Prostate gland (tissue), 2 donors: ENCODE data around the gene DNAJC2. TPM values are rescaled to one million over a fixed set of nuclear protein-coding genes. Genes with fewer than 3 reads are reported as not detected.

Experiments
- DNase-seq: peaks from one replicate; pipeline ENCODE4 v3.0.0-alpha.2; 2019; ENCODE audit warnings: low spot score
- H3K27ac ChIP-seq, 2 donors: fragments of 200-600 bp; sonication (generic); 2 replicates each; pipeline ENCODE4 v1.5.1; 2017 to 2019
- H3K27me3 ChIP-seq: fragments of 200-600 bp; sonication (generic); replicated peaks from 2 replicates; pipeline ENCODE4 v1.5.1; 2019; ENCODE audit not compliant: insufficient read depth
- H3K36me3 ChIP-seq, 2 donors: fragments of 200-600 bp; sonication (generic); 1 replicate in 1 of 2; 2 replicates in 1 of 2; pipeline versions ENCODE4 v1.5.1 to v1.8.1; 2017 to 2019
- H3K4me1 ChIP-seq: fragments of 200-600 bp; sonication (generic); replicated peaks from 2 replicates; pipeline ENCODE4 v1.5.1; 2019
- H3K4me3 ChIP-seq, 2 donors: fragments of 200-600 bp; sonication (generic); 2 replicates each; pipeline ENCODE4 v1.5.1; 2017 to 2019
- H3K9me3 ChIP-seq: fragments of 200-600 bp; sonication (generic); 2 replicates; pipeline ENCODE4 v1.5.1; 2017
- POLR2A ChIP-seq: fragments of 450-650 bp; IDR thresholded peaks from one replicate; pipeline ENCODE4 v1.6.1; 2016; ENCODE audit warnings: antibody characterized with exemption, mild to moderate bottlenecking
- POLR2AphosphoS5 ChIP-seq: sonication (generic); formaldehyde crosslinking; IDR thresholded peaks from one replicate; pipeline ENCODE4 v1.6.1; 2017; ENCODE audit warnings: antibody characterized with exemption
- WGBS: methylation state at CpG from one replicate; pipeline ENCODE4 v1.1.5; 2018; 5-methylcytosine and 5-hydroxymethylcytosine counted together
- intact Hi-C: fragments of 100-400 bp; cut with DNase I; formaldehyde crosslinking; loops from one replicate; pipeline ENCODE4 v1.14.2; 2022
- total RNA-seq, 2 donors: library from RNA; depleted of rRNA; stranded (reverse); fragments of >200 nt; gene quantifications; one replicate each; pipeline ENCODE4 v1.1.0, GENCODE V29; 2016
- TF ChIP-seq, protein P1 (sequence below), 4 experiments: fragments of 200-600 bp in 2 of 4; fragments of 450-650 bp in 2 of 4; sonication (generic) in 2 of 4; IDR thresholded peaks; 1 replicate in 3 of 4; 2 replicates in 1 of 4; pipeline ENCODE4 v1.5.1; 2016 to 2019; ENCODE audit warnings: antibody characterized with exemption in 4 of 4, mild to moderate bottlenecking in 2 of 4, moderate library complexity in 2 of 4

The DNAJC2 gene
- total RNA-seq, 2 donors from 2014 or later: 12.3 to 17.5 TPM

GRCh38 chr7:103388469-103389140, 44.0 kb upstream of the DNAJC2 start:
- no peak overlapping the region for H3K27ac ChIP-seq
- no peaks in the 10 kb centered on the region for H3K36me3 ChIP-seq
- no peak overlapping the region for H3K4me3 ChIP-seq
- 55% methylated on average over 4 of the region's 4 CpGs for WGBS
- no peak for DNase-seq
- no peaks in the 10 kb centered on the region for H3K4me1 ChIP-seq
- intact Hi-C loops: no loop called here
- H3K9me3 ChIP-seq: no peaks in the 10 kb centered on the region
- H3K27me3 ChIP-seq: no peaks in the 10 kb centered on the region
- TF ChIP-seq POLR2AphosphoS5 (no peak), POLR2A (no peak)
- TF ChIP-seq, protein P1, sequence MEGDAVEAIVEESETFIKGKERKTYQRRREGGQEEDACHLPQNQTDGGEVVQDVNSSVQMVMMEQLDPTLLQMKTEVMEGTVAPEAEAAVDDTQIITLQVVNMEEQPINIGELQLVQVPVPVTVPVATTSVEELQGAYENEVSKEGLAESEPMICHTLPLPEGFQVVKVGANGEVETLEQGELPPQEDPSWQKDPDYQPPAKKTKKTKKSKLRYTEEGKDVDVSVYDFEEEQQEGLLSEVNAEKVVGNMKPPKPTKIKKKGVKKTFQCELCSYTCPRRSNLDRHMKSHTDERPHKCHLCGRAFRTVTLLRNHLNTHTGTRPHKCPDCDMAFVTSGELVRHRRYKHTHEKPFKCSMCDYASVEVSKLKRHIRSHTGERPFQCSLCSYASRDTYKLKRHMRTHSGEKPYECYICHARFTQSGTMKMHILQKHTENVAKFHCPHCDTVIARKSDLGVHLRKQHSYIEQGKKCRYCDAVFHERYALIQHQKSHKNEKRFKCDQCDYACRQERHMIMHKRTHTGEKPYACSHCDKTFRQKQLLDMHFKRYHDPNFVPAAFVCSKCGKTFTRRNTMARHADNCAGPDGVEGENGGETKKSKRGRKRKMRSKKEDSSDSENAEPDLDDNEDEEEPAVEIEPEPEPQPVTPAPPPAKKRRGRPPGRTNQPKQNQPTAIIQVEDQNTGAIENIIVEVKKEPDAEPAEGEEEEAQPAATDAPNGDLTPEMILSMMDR (IDR thresholded peaks at IDR 0.05): no peak

- intact Hi-C loops: no loop called here
- no peaks in the 10 kb centered on the region for H3K9me3 ChIP-seq
- H3K36me3 ChIP-seq: no peaks in the 10 kb centered on the region
- H3K27me3 ChIP-seq: no peaks in the 10 kb centered on the region
- no peak overlapping the region for H3K4me3 ChIP-seq
- WGBS: 74% methylated on average over 1 of the region's 1 CpG
- H3K27ac ChIP-seq: no peak overlapping the region
- H3K4me1 ChIP-seq: no peaks in the 10 kb centered on the region
- no peak for DNase-seq
- TF ChIP-seq, protein P1 (IDR thresholded peaks at IDR 0.05): no peak
- TF ChIP-seq POLR2A (no peak), POLR2AphosphoS5 (no peak)
These were observed 42.7 kb upstream of the DNAJC2 start for GRCh38 chr7:103387242-103387641.

DNA sequence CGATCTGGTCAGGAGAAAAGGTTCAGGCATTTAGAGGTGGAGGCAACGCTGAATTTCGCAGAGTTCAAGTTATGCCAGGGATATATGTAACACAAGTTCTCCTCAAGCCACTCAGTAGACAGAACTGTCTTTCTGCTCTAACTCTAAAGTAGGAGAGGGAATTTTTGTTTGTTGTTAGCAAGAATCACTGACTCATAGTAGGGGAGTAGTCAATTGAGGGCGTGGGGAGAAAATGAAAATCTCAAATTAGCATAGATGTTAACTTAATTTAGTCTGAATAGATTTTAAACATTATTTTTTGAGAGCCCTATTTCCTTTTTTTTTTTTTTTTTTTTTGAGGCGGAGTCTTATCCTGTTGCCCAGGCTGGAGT, 37.5 kb upstream of the DNAJC2 start:
- Histone ChIP-seq H3K27ac (no peak overlapping the region), H3K36me3 (no peaks in the 10 kb centered on the region), H3K4me3 (no peak overlapping the region), H3K27me3 (no peaks in the 10 kb centered on the region), H3K9me3 (no peaks in the 10 kb centered on the region), H3K4me1 (no peaks in the 10 kb centered on the region)
- 92% methylated on average over 5 of the region's 5 CpGs for WGBS
- TF ChIP-seq POLR2A (no peak), POLR2AphosphoS5 (no peak)
- TF ChIP-seq, protein P1 (IDR thresholded peaks at IDR 0.05): no peak
- no peak for DNase-seq
- intact Hi-C loops: no loop called here

GRCh38 chr7:103381280-103382031, 36.9 kb upstream of the DNAJC2 start:
- WGBS: 94% methylated on average over 4 of the region's 4 CpGs
- H3K9me3 ChIP-seq: no peaks in the 10 kb centered on the region
- TF ChIP-seq POLR2AphosphoS5 (no peak), POLR2A (no peak)
- TF ChIP-seq, protein P1 (IDR thresholded peaks at IDR 0.05): no peak
- no peaks in the 10 kb centered on the region for H3K36me3 ChIP-seq
- DNase-seq: no peak
- no peaks in the 10 kb centered on the region for H3K4me1 ChIP-seq
- H3K27ac ChIP-seq: no peak overlapping the region
- H3K27me3 ChIP-seq: no peaks in the 10 kb centered on the region
- intact Hi-C loops: no loop called here
- no peak overlapping the region for H3K4me3 ChIP-seq
